ENCODE results near the gene LRRC4C. TPM values are rescaled to one million over a fixed set of nuclear protein-coding genes. Genes with fewer than 3 reads are reported as not detected.
"Not testable (repeated sequence)": the region's sequence is repeated elsewhere in the genome, so short reads cannot be mapped to it uniquely, and the experiment has no call there.

LRRC4C gene
- total RNA-seq, 1 donor from 2014 or later = 2.7 TPM

GRCh38 chr11:40168414-40168813 is 1291.0 kb downstream of the LRRC4C start:
- peak overlapping the region; percentile 43 for H3K4me2 ChIP-seq
- no peak overlapping the region for H3K4me3 ChIP-seq
- Mint-ChIP-seq H3K36me3 (no peaks in the 10 kb centered on the region), H3K4me1 (peaks cover 16% of the 10 kb centered on the region), H3K9me3 (peaks cover 6% of the 10 kb centered on the region), H3K27ac (peak overlapping the region; percentile 36), H3K27me3 (ENCODE audit: insufficient read depth, low read depth) (no peaks in the 10 kb centered on the region), H3K4me3 (no peak overlapping the region)
- H3K27me3 ChIP-seq = no peaks in the 10 kb centered on the region
- peak overlapping the region; percentile 78 for H2AFZ ChIP-seq (replicated peaks)
- peak overlapping the region; percentile 70 for H3K27ac ChIP-seq
- peaks cover 22% of the 10 kb centered on the region for H3K4me1 ChIP-seq
- H3K36me3 ChIP-seq = no peaks in the 10 kb centered on the region
- TF ChIP-seq EZH2phosphoT487 (IDR thresholded peaks at IDR 0.05) (no peak), EZH2 (IDR thresholded peaks at IDR 0.05) (no peak), CTCF (IDR thresholded peaks at IDR 0.05) (no peak)
- no peaks in the 10 kb centered on the region for H3K9me3 ChIP-seq (ENCODE audit: low read depth)
- no peaks in the 10 kb centered on the region for H3K79me2 ChIP-seq (ENCODE audit: low read depth)
- no peak overlapping the region for H3K9ac ChIP-seq
- H3F3A ChIP-seq (ENCODE audit: low read depth) = no peaks in the 10 kb centered on the region
- peak; percentile 9 for DNase-seq (ENCODE audit: low spot score)
- no peaks in the 10 kb centered on the region for H4K20me1 ChIP-seq (ENCODE audit: low read depth)

DNA sequence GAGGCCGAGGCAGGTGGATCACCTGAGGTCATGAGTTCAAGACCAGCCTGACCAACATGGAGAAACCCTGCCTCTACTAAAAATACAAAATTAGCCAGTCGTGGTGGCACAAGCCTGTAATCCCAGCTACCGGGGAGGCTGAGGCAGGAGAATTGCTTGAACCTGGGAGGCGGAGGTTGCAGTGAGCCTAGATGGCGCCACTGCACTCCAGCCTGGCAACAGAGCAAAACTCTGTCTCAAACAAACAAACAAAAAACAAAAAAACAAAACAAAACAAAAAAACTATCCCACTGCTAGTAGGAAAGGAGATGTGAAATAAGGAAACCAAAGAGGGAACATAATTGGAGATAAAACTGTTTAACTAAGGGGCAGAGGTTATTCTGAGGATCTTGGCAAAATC is 1291.6 kb downstream of the LRRC4C start:
- not testable (repeated sequence) for H3K9me3 Mint-ChIP-seq; H3K36me3 Mint-ChIP-seq; H3K27me3 Mint-ChIP-seq (ENCODE audit: insufficient read depth, low read depth); H3K9me3 ChIP-seq (ENCODE audit: low read depth); H3K9ac ChIP-seq; H3K36me3 ChIP-seq; H3K27me3 ChIP-seq; H3F3A ChIP-seq (ENCODE audit: low read depth); DNase-seq (ENCODE audit: low spot score); H3K4me3 Mint-ChIP-seq; H3K4me2 ChIP-seq; H3K79me2 ChIP-seq (ENCODE audit: low read depth); H3K4me3 ChIP-seq; H4K20me1 ChIP-seq (ENCODE audit: low read depth)
- peak overlapping the region; percentile 3 for H3K27ac Mint-ChIP-seq
- H3K4me1 ChIP-seq = peaks cover 22% of the 10 kb centered on the region
- TF ChIP-seq CTCF (IDR thresholded peaks at IDR 0.05) = peak; percentile 32
- H2AFZ ChIP-seq (replicated peaks) = peak overlapping the region; percentile 78
- peak overlapping the region; percentile 70 for H3K27ac ChIP-seq
- peaks cover 19% of the 10 kb centered on the region for H3K4me1 Mint-ChIP-seq

DNA sequence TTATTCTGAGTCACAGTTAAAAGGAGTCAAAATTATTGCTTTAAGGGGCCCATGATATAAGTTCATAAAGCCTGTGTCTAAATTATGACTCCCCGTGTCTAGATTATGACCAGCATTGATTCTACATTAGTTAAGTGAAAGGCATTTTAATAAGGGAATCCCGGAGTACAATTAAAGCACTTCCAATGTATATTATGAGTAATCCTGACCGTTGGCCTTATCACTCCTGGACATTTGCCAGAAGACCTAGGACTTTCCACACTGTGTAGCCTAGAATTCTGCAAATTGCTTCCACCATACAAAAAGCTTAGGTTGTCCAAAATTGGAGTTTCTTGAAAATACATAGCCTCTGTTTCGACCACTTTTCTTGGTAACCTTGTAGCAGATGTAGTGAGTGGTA is 1292.6 kb downstream of the LRRC4C start:
- TF ChIP-seq EZH2 (IDR thresholded peaks at IDR 0.05) (no peak), EZH2phosphoT487 (IDR thresholded peaks at IDR 0.05) (no peak), CTCF (IDR thresholded peaks at IDR 0.05) (no peak)
- DNase-seq (ENCODE audit: low spot score) = no peak
- H3K27me3 ChIP-seq = no peaks in the 10 kb centered on the region
- H3K27ac ChIP-seq = no peak overlapping the region
- H2AFZ ChIP-seq (replicated peaks) = no peak overlapping the region
- H3K4me1 ChIP-seq = peaks cover 22% of the 10 kb centered on the region
- Mint-ChIP-seq H3K36me3 (no peaks in the 10 kb centered on the region), H3K4me3 (no peak overlapping the region), H3K9me3 (peaks cover 6% of the 10 kb centered on the region), H3K27ac (no peak overlapping the region), H3K27me3 (ENCODE audit: insufficient read depth, low read depth) (peaks cover 2% of the 10 kb centered on the region), H3K4me1 (peaks cover 26% of the 10 kb centered on the region)
- no peaks in the 10 kb centered on the region for H3K9me3 ChIP-seq (ENCODE audit: low read depth)
- H3K4me2 ChIP-seq = no peak overlapping the region
- no peaks in the 10 kb centered on the region for H3F3A ChIP-seq (ENCODE audit: low read depth)
- H4K20me1 ChIP-seq (ENCODE audit: low read depth) = no peaks in the 10 kb centered on the region
- no peak overlapping the region for H3K9ac ChIP-seq
- no peaks in the 10 kb centered on the region for H3K36me3 ChIP-seq
- no peaks in the 10 kb centered on the region for H3K79me2 ChIP-seq (ENCODE audit: low read depth)
- H3K4me3 ChIP-seq = no peak overlapping the region
